Astrocyte of the cerebellum (primary cell): ENCODE data around the gene PREX1.

ENCODE experiments used
- DNase-seq: peaks from one replicate; pipeline ENCODE4 v3.0.0-alpha.2; 2011; ENCODE audit warnings: low read depth
- H3K4me3 ChIP-seq: 2 replicates; pipeline ENCODE4 v1.5.1; 2011; ENCODE audit warnings: mild to moderate bottlenecking, low read depth, low read length, moderate library complexity
- in situ Hi-C: cut with HindIII; loops from 2 replicates; pipeline ENCODE4 v1.10.0; 2017; ENCODE audit warnings: low sequenced_read_pairs
- TF ChIP-seq, protein P1 (sequence below): IDR thresholded peaks from 2 replicates; pipeline ENCODE4 v1.5.1; 2012; ENCODE audit warnings: low read length, low read depth, moderate library complexity, mild to moderate bottlenecking; ENCODE audit errors: missing control alignments

Gene PREX1

DNA sequence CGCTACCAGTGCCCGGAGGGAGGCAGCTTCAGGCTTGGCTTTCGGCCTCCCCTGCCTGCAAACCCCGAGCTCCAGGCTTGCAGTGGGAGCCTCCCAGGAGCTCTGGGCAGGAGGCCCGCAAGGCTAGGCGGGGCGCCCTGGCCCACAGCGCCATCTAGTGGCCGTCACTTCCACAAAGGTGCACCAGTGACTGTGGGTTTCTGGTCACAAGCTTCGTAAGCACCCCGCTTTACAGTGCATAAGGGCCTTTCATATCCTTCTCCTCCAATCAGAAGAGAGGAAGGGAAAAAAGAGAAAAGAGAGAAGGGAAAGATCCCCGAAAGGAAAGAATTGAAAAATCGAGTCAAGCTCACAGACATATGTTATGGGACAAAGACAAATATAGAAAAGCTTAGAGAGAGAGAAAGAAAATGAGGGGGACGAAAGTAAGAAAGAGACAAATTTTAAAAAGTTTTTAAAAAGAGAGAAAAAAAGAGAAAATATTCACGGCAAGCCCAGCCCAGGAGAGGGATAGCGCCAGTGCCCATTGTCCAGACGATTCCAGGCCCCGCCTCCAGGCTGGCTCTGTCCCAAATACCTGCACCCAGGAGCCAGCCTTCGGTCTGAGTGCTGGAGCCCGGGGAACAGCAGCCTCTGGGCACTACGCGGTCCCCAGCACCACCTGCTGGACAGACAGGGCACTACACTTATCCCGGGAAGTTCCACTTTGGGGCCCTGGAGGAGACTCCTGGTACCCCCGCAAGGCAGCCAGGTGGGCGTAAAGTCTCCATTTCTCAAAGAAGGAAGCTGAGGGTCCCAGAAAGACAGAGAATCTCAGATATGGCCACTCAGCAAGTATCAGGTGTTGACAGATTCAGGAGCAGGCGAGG is 207.1 kb downstream of the PREX1 start:
- in situ Hi-C loops: loop anchor here (5.0 kb wide), 2 partner anchors 323 to 943 kb away; no protein-coding TSS in a partner anchor
- H3K4me3 ChIP-seq: peak overlapping the region; percentile 17
- TF ChIP-seq, protein P1, sequence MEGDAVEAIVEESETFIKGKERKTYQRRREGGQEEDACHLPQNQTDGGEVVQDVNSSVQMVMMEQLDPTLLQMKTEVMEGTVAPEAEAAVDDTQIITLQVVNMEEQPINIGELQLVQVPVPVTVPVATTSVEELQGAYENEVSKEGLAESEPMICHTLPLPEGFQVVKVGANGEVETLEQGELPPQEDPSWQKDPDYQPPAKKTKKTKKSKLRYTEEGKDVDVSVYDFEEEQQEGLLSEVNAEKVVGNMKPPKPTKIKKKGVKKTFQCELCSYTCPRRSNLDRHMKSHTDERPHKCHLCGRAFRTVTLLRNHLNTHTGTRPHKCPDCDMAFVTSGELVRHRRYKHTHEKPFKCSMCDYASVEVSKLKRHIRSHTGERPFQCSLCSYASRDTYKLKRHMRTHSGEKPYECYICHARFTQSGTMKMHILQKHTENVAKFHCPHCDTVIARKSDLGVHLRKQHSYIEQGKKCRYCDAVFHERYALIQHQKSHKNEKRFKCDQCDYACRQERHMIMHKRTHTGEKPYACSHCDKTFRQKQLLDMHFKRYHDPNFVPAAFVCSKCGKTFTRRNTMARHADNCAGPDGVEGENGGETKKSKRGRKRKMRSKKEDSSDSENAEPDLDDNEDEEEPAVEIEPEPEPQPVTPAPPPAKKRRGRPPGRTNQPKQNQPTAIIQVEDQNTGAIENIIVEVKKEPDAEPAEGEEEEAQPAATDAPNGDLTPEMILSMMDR: peak; percentile 95
- DNase-seq: peak; percentile 64

DNA sequence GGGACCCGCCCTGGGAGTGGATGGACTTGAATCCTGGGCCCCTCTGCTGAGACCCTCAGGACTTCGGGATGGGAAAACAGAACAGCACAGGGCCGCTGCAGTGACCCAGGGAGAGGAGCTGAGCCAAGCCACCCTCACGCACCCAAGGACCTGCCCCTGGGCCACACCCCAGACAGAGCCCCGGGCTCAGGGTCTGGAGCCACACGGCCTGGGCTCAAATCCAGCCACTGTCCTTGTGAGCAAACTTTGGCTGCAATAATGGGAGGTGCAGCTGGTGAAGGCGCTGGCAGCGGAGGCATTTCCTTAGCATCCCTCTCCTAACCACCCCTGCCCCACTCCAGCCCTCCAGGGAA is 207.7 kb downstream of the PREX1 start:
- TF ChIP-seq, protein P1: no peak
- no peak for DNase-seq
- in situ Hi-C loops: loop anchor here (5.0 kb wide), 2 partner anchors 323 to 943 kb away; no protein-coding TSS in a partner anchor
- H3K4me3 ChIP-seq: no peak overlapping the region

DNA sequence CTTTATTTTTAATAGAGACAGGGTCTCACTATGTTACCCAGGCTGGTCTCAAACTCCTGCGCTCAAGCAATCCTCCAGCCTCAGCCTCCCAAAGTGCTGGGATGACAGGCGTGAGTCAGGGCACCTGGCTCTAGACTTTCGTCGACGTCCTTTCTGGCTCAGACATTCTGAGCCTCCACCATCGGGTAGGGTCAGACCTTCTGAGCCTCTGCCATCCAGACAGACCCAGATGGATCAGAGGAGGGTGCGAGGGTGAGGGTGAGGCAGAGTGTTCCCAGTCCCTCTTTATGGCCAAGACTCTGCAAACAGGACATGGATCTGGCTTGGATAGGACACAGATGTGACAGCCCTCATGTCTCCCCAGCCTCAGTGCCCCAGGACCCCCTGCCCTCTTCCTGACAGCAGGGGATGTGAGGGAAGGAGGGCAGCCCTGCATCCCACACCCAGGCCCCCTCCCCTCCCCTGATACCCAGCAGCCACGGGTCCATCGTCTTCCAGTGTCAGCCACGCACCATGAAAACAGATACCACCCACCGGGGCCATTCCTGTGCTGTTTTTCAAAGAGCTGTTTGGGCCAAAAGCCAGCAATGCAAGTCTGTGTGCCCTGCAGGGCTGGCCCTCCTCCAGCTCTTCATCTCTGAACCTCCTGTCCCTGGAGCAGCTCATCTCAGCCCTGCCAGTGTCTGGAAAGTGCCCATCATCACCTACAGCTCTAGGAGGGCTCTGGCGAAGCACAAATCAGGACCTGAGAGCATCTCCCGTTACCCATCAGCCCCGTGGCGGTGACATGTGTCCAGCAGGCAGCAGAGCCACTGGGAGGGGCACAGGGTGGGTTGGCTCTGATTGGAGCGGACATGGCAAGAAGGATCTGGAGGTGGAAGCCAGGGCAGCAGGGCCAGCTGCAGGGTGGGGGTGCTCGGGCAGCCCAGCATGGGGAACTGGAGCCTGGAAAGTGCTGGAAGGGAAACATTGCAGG is 208.4 kb downstream of the PREX1 start:
- DNase-seq: no peak
- in situ Hi-C loops: loop anchor here (5.0 kb wide), 2 partner anchors 322 to 942 kb away; no protein-coding TSS in a partner anchor
- H3K4me3 ChIP-seq: no peak overlapping the region
- TF ChIP-seq, protein P1: no peak

DNA sequence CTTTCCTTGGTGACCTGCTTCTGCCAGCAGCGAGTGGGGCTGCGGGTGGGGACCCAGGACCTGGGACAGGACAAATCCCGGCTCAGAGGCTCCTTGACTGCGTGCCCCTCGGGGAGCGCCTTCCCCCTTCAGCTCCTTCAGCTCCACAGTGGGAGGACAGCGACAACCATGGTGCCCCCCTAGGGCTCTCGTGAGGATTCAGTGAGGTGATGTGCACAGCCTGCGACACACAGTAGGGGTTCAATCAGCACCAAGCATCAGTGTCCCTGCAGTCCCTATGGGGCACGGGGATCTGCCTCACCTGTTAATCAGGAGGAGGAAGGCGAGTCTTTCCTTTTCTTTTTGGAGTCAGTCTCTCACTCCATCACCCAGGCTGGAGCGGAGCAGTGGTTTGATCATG is 209.2 kb downstream of the PREX1 start:
- TF ChIP-seq, protein P1: no peak
- in situ Hi-C loops: no loop called here
- no peak overlapping the region for H3K4me3 ChIP-seq
- no peak for DNase-seq

DNA sequence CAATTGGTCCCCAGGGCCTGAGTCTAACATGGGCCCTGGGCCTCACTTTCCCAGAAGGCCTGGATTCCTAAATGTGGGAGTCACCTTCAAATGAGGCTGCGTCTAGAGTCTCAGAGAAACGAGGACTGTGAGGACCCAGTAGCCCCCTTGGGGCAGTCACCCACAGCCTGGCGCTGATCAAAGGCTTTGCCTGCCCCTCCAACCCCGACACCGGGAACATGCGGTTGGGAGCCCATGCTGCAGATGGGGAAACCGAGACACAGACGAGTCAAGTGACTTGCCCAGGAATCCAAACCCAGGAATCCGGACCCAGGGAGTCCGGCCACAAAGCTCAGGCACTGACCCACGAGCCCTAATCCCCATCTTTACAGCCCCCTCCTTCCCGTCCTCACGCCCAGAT is 209.7 kb downstream of the PREX1 start:
- TF ChIP-seq, protein P1: no peak
- DNase-seq: no peak
- H3K4me3 ChIP-seq: no peak overlapping the region
- in situ Hi-C loops: no loop called here

DNA sequence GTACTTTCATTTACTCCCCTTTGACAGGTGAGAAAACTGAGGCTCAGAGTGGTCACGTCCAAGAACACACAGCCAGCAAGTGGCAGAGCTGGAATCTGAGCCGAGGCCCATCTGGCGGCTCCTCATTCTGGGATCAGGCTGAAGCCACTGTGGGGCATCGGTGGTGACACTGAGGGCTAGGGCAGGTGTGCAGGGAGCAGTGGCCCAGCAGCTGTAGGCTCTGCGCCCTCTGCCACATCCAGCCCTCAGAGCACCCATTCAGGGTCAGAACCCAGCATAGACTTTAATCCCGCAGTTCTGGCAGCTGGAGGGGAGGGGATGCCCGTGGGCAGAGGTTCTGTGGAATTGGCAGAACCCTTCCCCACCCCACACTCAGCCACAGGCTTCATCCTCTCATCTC is 210.3 kb downstream of the PREX1 start:
- TF ChIP-seq, protein P1: no peak
- no peak for DNase-seq
- H3K4me3 ChIP-seq: no peak overlapping the region
- in situ Hi-C loops: no loop called here
